PC-3 (cell line): Measurements from ENCODE around the gene RAP1B. TPM values are rescaled to one million over a fixed set of nuclear protein-coding genes. Genes with fewer than 3 reads are reported as not detected.

ENCODE experiments used
- ATAC-seq: fragments of 200-7000 bp; cut with Tn5 transposase; 2 replicates; pipeline ENCODE4 v1.9.1; 2020; ENCODE audit warnings: mild to moderate bottlenecking, moderate library complexity
- BruUV-seq: library from RNA; stranded (reverse); fragments of 400-500 nt; replicated peaks from 2 replicates; lab custom pipeline; 2021; lab: Mats Ljungman, UMichigan
- CTCF ChIA-PET: fragments of 300-600 bp; sonication (Branson Sonifier 250); formaldehyde crosslinking; loops from one replicate; lab custom pipeline; 2022; ENCODE audit warnings: antibody characterized with exemption; lab: Charles Lee
- POLR2A ChIA-PET: fragments of 300-600 bp; sonication (Branson Sonifier 250); formaldehyde crosslinking; loops from one replicate; lab custom pipeline; 2022; ENCODE audit warnings: antibody characterized with exemption; ENCODE audit not compliant: unreplicated experiment; lab: Charles Lee
- DNase-seq: peaks from one replicate; pipeline ENCODE4 v3.0.0-alpha.2; 2015
- H2AFZ ChIP-seq: fragments of 300-600 bp; sonication (generic); 2 replicates; pipeline ENCODE4 v1.6.0; 2016; ENCODE audit warnings: antibody characterized with exemption, low read length
- H3F3A ChIP-seq: fragments of 300-600 bp; sonication (generic); one replicate; pipeline ENCODE4 v1.6.0; 2017; ENCODE audit warnings: antibody characterized with exemption, low read length, control low read depth, mild to moderate bottlenecking; ENCODE audit not compliant: unreplicated experiment
- H3K27ac ChIP-seq: fragments of 300-600 bp; sonication (generic); 2 replicates; pipeline ENCODE4 v1.5.1; 2016; ENCODE audit warnings: mild to moderate bottlenecking, low read length
- H3K27me3 ChIP-seq: fragments of 300-600 bp; sonication (generic); 2 replicates; pipeline ENCODE4 v1.6.1; 2016; ENCODE audit warnings: low read length, mixed read lengths
- H3K36me3 ChIP-seq: fragments of 300-600 bp; sonication (generic); 2 replicates; pipeline ENCODE4 v1.6.1; 2016; ENCODE audit warnings: low read depth, mixed run types, low read length, mixed read lengths
- H3K4me1 ChIP-seq: fragments of 300-600 bp; sonication (generic); 2 replicates; pipeline ENCODE4 v1.5.1; 2016; ENCODE audit warnings: low read length; ENCODE audit not compliant: insufficient read depth
- H3K4me2 ChIP-seq: fragments of 300-600 bp; sonication (generic); 2 replicates; pipeline ENCODE4 v1.6.0; 2016; ENCODE audit warnings: low read length
- H3K4me3 ChIP-seq: fragments of 300-600 bp; sonication (generic); 2 replicates; pipeline ENCODE4 v1.5.1; 2016; ENCODE audit warnings: mild to moderate bottlenecking, low read length, mixed read lengths
- H3K79me2 ChIP-seq: fragments of 300-600 bp; sonication (generic); 2 replicates; pipeline ENCODE4 v1.6.1; 2017; ENCODE audit warnings: low read length, mixed read lengths
- H3K9ac ChIP-seq: fragments of 300-600 bp; sonication (generic); 2 replicates; pipeline ENCODE4 v1.6.0; 2016; ENCODE audit warnings: mild to moderate bottlenecking, low read length
- H3K9me2 ChIP-seq: fragments of 300-600 bp; sonication (generic); replicated peaks from 2 replicates; pipeline ENCODE4 v1.6.1; 2016; ENCODE audit warnings: mixed run types, low read length, mixed read lengths
- H3K9me3 ChIP-seq: fragments of 300-600 bp; sonication (generic); 2 replicates; pipeline ENCODE4 v1.6.1; 2016; ENCODE audit warnings: low read length, mixed read lengths
- H4K20me1 ChIP-seq: fragments of 300-600 bp; sonication (generic); 2 replicates; pipeline ENCODE4 v1.6.1; 2016; ENCODE audit warnings: low read length, mixed read lengths
- CTCF ChIP-seq: fragments of 300-600 bp; sonication (generic); conservative IDR thresholded peaks from 2 replicates; pipeline ENCODE4 v1.5.1; 2017; ENCODE audit warnings: antibody characterized with exemption, low read depth, mild to moderate bottlenecking, low read length
- EZH2 ChIP-seq: fragments of 300-600 bp; sonication (generic); IDR thresholded peaks from one replicate; pipeline ENCODE4 v1.6.1; 2017; ENCODE audit warnings: antibody characterized with exemption, mild to moderate bottlenecking, low read length; ENCODE audit not compliant: unreplicated experiment
- EZH2phosphoT487 ChIP-seq: fragments of 300-600 bp; sonication (generic); IDR thresholded peaks from 2 replicates; pipeline ENCODE4 v1.6.1; 2018; ENCODE audit warnings: mild to moderate bottlenecking, antibody characterized with exemption, low read length, borderline replicate concordance
- intact Hi-C: fragments of 100-400 bp; cut with micrococcal nuclease; formaldehyde crosslinking; loops from 2 replicates; pipeline ENCODE4 v1.9.0; 2023
- total RNA-seq: library from RNA; depleted of rRNA; stranded (reverse); fragments of >200 nt; gene quantifications from 2 replicates; pipeline ENCODE4 v1.2.3, GENCODE V29; 2014

Gene RAP1B
- total RNA-seq, 1 experiment from 2014 or later = 98.0 TPM

GRCh38 chr12:68613209-68613904, 2.7 kb downstream of the RAP1B start:
- Histone ChIP-seq H3K9me2 (no peaks in the 10 kb centered on the region), H3K27me3 (no peaks in the 10 kb centered on the region), H3K4me3 (peak overlapping the region; percentile 91), H2AFZ (no peak overlapping the region), H3K27ac (no peak overlapping the region; the same call in 1 of the 2 replicates), H3F3A (no peaks in the 10 kb centered on the region), H3K4me1 (peaks cover 53% of the 10 kb centered on the region), H3K79me2 (peaks cover 72% of the 10 kb centered on the region), H3K9me3 (no peaks in the 10 kb centered on the region), H4K20me1 (peaks cover 59% of the 10 kb centered on the region), H3K9ac (peak overlapping the region; percentile 88; the same call in 1 of the 2 replicates), H3K36me3 (peaks cover 4% of the 10 kb centered on the region; the same call in 1 of the 2 replicates), H3K4me2 (peak overlapping the region; percentile 88)
- intact Hi-C loops = loop anchor here (5.0 kb wide), 2 partner anchors 46 to 194 kb away; partner anchors contain the start of gene MDM2
- CTCF ChIA-PET = no interaction called here
- no TSS peak for BruUV-seq
- no peak for TF ChIP-seq EZH2
- TF ChIP-seq EZH2phosphoT487 = no peak
- no peak for TF ChIP-seq CTCF
- ATAC-seq (no peak), DNase-seq (no peak)
- POLR2A ChIA-PET = interaction anchor here (0.6 to 0.7 kb wide), 3 partner anchors 29 to 390 kb away, joined by 3 to 9 read pairs (median 3); no protein-coding TSS in a partner anchor

- Histone ChIP-seq H2AFZ (no peak overlapping the region), H3K4me2 (peak overlapping the region; percentile 88), H3K27me3 (no peaks in the 10 kb centered on the region), H3K79me2 (peaks cover 80% of the 10 kb centered on the region), H3K9me3 (no peaks in the 10 kb centered on the region), H4K20me1 (peaks cover 67% of the 10 kb centered on the region), H3F3A (no peaks in the 10 kb centered on the region), H3K4me1 (peaks cover 53% of the 10 kb centered on the region), H3K9ac (no peak overlapping the region), H3K27ac (no peak overlapping the region), H3K9me2 (no peaks in the 10 kb centered on the region), H3K4me3 (peak overlapping the region; percentile 91), H3K36me3 (peaks cover 4% of the 10 kb centered on the region; the same call in 1 of the 2 replicates)
- DNase-seq (peak; percentile 16), ATAC-seq (no peak)
- no peak for TF ChIP-seq EZH2
- no peak for TF ChIP-seq CTCF
- no peak for TF ChIP-seq EZH2phosphoT487
- no TSS peak for BruUV-seq
- ChIA-PET POLR2A (interaction anchor here (0.6 to 0.7 kb wide), 2 partner anchors 48 to 391 kb away, joined by 3 read pairs; no protein-coding TSS in a partner anchor), CTCF (no interaction called here)
- intact Hi-C loops = loop anchor here (2.0 to 5.0 kb wide), 3 partner anchors 47 to 255 kb away; partner anchors contain the start of gene MDM2
These were observed 3.5 kb downstream of the RAP1B start for GRCh38 chr12:68614105-68614679.
